Measurements from ENCODE around the gene SDHAF2. TPM values are rescaled to one million over a fixed set of nuclear protein-coding genes. Genes with fewer than 3 reads are reported as not detected.

SDHAF2 gene
- total and polyA plus RNA-seq, 9 of the 15 experiments (the other 6 are each of a cell fraction or from before 2014, with no cell fraction given) = 21.2 to 144 (median 40.4) TPM

DNA sequence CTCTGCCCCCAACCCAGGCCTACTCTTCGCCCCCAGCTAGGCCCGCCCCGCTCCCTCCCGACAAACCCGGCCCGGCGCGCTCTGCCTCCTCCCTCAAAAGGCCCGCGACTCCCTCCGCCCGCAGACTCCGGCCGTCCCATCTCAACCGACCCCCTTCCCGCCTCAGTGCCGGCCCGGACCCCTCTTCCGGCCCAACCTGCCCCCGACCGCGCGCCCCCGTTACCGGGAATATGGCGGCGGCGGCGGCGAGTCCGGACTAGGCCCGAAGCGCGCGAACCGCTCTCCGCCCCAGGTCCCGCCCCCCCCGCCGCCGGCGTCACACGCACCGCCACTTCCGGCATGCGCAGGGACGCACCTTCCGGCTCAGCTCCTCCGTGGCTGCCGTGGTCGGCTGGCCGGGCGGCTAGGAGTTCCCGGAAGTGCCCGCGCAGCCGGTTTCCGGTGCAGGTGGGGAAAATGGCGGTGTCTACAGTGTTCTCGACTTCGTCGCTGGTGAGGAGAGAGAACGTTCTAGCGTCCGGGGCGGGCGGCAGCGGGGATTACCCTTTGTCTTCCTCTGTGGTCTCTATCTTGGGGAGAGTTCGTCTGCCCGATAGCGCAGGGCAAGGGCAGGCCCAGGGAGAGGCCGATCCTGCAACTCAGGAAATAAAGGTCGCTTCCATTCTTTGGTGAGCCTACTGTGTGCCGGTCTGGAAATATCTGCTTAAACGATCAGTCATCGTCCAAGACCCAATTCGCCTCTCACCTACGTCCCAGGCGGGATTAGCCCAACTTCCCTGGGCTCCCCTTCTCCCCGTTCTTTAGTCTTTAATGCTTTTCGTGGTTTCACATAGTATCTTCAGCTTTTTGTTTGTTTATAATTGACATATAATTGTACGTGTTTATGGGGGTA is at the start of gene SDHAF2, which contains the start of gene CPSF7 (continued):
- TF ChIP-seq, protein P1, sequence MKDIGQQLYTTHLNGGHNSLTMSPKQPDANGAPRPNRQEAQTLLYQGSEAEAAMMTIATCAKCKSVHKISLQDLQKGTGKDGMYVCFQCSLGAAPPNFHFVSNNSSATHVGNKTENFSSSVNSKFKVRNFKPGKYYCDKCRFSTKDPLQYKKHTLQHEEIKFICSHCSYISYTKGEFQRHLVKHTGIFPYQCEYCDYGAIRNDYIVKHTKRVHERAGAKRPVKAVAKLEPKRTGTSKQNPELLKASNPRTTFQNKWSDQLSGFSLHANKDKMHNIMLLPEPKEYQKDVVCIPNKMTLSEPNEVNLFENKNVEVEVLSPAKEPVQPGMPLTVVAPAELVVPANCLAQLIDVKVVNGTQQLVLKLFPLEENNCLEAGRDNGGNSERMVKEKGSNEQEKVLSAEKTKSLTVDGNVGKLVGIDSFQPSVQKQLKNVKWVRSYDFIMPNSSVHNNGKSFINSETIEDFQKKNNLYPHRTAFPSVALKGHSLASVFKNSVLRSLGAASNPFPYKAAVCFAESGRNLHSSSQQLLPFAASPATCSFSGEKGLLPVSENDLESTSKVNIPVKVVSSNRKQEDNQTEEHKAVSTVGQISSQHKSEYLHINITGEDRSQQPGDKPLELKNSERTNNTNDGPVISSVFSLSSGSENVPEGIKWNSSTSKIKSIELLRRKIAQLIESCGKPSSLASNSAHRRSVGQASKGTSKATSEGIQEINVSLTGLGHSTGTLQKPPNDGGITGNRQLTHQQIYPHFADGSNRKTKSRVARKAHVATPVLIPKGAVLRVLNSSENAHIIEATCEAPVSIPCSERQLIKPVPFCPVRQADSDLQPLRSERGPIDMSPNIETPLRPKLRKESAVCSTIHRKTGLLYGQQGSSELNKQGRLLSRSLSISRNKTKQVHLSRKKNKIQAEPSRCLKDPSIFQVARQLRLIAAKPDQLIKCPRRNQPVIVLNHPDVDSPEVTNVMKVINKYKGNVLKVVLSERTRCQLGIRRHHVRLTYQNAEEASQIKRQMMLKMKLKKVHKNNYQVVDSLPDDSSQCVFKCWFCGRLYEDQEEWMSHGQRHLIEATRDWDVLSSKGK (CRISPR knock-in tag; IDR thresholded peaks at IDR 0.05) = no peak
- TF ChIP-seq MAFF (IDR thresholded peaks at IDR 0.05; ENCODE audit: low read length) (no peak), FOXJ3 (CRISPR knock-in tag; IDR thresholded peaks at IDR 0.05) (no peak), HDAC8 (tag; IDR thresholded peaks at IDR 0.05) (no peak), HDAC3 (IDR thresholded peaks at IDR 0.05; ENCODE audit: borderline replicate concordance, partially characterized antibody) (no peak), SRSF9 (IDR thresholded peaks at IDR 0.05; ENCODE audit: borderline replicate concordance, low read depth, low read length) (no peak), ZNF583 (CRISPR knock-in tag; IDR thresholded peaks at IDR 0.05) (no peak), EHMT2 (IDR thresholded peaks at IDR 0.05) (no peak; the same call in 1 of the 2 replicates), KLF10 (CRISPR knock-in tag; IDR thresholded peaks at IDR 0.05) (no peak; the same call in 1 of the 2 replicates), TAF9B (IDR thresholded peaks at IDR 0.05; ENCODE audit: partially characterized antibody) (peak; percentile 92), ARNT (IDR thresholded peaks at IDR 0.05) (no peak)
- TF ChIP-seq, protein P2, sequence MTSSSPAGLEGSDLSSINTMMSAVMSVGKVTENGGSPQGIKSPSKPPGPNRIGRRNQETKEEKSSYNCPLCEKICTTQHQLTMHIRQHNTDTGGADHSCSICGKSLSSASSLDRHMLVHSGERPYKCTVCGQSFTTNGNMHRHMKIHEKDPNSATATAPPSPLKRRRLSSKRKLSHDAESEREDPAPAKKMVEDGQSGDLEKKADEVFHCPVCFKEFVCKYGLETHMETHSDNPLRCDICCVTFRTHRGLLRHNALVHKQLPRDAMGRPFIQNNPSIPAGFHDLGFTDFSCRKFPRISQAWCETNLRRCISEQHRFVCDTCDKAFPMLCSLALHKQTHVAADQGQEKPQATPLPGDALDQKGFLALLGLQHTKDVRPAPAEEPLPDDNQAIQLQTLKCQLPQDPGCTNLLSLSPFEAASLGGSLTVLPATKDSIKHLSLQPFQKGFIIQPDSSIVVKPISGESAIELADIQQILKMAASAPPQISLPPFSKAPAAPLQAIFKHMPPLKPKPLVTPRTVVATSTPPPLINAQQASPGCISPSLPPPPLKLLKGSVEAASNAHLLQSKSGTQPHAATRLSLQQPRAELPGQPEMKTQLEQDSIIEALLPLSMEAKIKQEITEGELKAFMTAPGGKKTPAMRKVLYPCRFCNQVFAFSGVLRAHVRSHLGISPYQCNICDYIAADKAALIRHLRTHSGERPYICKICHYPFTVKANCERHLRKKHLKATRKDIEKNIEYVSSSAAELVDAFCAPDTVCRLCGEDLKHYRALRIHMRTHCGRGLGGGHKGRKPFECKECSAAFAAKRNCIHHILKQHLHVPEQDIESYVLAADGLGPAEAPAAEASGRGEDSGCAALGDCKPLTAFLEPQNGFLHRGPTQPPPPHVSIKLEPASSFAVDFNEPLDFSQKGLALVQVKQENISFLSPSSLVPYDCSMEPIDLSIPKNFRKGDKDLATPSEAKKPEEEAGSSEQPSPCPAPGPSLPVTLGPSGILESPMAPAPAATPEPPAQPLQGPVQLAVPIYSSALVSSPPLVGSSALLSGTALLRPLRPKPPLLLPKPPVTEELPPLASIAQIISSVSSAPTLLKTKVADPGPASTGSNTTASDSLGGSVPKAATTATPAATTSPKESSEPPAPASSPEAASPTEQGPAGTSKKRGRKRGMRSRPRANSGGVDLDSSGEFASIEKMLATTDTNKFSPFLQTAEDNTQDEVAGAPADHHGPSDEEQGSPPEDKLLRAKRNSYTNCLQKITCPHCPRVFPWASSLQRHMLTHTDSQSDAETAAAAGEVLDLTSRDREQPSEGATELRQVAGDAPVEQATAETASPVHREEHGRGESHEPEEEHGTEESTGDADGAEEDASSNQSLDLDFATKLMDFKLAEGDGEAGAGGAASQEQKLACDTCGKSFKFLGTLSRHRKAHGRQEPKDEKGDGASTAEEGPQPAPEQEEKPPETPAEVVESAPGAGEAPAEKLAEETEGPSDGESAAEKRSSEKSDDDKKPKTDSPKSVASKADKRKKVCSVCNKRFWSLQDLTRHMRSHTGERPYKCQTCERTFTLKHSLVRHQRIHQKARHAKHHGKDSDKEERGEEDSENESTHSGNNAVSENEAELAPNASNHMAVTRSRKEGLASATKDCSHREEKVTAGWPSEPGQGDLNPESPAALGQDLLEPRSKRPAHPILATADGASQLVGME (CRISPR knock-in tag; IDR thresholded peaks at IDR 0.05) = no peak
- TF ChIP-seq, protein P3, sequence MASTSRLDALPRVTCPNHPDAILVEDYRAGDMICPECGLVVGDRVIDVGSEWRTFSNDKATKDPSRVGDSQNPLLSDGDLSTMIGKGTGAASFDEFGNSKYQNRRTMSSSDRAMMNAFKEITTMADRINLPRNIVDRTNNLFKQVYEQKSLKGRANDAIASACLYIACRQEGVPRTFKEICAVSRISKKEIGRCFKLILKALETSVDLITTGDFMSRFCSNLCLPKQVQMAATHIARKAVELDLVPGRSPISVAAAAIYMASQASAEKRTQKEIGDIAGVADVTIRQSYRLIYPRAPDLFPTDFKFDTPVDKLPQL (IDR thresholded peaks at IDR 0.05; ENCODE audit: extremely low read depth, insufficient read length) = no peak
- TF ChIP-seq, protein P4, sequence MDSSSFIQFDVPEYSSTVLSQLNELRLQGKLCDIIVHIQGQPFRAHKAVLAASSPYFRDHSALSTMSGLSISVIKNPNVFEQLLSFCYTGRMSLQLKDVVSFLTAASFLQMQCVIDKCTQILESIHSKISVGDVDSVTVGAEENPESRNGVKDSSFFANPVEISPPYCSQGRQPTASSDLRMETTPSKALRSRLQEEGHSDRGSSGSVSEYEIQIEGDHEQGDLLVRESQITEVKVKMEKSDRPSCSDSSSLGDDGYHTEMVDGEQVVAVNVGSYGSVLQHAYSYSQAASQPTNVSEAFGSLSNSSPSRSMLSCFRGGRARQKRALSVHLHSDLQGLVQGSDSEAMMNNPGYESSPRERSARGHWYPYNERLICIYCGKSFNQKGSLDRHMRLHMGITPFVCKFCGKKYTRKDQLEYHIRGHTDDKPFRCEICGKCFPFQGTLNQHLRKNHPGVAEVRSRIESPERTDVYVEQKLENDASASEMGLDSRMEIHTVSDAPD (CRISPR knock-in tag; IDR thresholded peaks at IDR 0.05) = no peak
